OCI-LY7 (cell line): ENCODE measurements around the gene TBR1.

Experiments used
- CTCF ChIP-seq: fragments of 200-600 bp; sonication (generic); conservative IDR thresholded peaks from 2 replicates; pipeline ENCODE4 v1.5.1; 2014; ENCODE audit warnings: mild to moderate bottlenecking, antibody characterized with exemption, low read length, moderate library complexity, mixed read lengths
- EZH2phosphoT487 ChIP-seq: fragments of 200-600 bp; sonication (generic); IDR thresholded peaks from 2 replicates; pipeline ENCODE4 v1.6.1; 2018; ENCODE audit warnings: low read depth, borderline replicate concordance, mild to moderate bottlenecking, mixed run types, antibody characterized with exemption, low read length, moderate library complexity, mixed read lengths

GRCh38 chr2:161386228-161386824, 29.8 kb upstream of the TBR1 start:
- no peak for TF ChIP-seq CTCF
- no peak for TF ChIP-seq EZH2phosphoT487
